ENCODE data around the gene TGFB1.
"Not testable (repeated sequence)": the region's sequence is repeated elsewhere in the genome, so short reads cannot be mapped to it uniquely, and the experiment has no call there.

The TGFB1 gene

GRCh38 chr19:41371541-41371940 is 17.8 kb upstream of the TGFB1 start:
- H3K4me3 ChIP-seq (ENCODE audit: low read depth, low read length) = no peak overlapping the region
- in situ Hi-C loops (cut with HindIII; ENCODE audit: low sequenced_read_pairs) = no loop called here
- DNase-seq (ENCODE audit: low read depth, low spot score) = no peak
- no peak for TF ChIP-seq CTCF (IDR thresholded peaks at IDR 0.05; ENCODE audit: low read depth, low read length)

- H3K4me3 ChIP-seq (ENCODE audit: low read depth, low read length); DNase-seq (ENCODE audit: low read depth, low spot score); in situ Hi-C loops (cut with HindIII; ENCODE audit: low sequenced_read_pairs): not testable (repeated sequence)
Measured at GRCh38 chr19:41371119-41371518, 17.4 kb upstream of the TGFB1 start.

- no peak for TF ChIP-seq CTCF (IDR thresholded peaks at IDR 0.05; ENCODE audit: low read depth, low read length)
- in situ Hi-C loops (cut with HindIII; ENCODE audit: low sequenced_read_pairs) = no loop called here
- DNase-seq (ENCODE audit: low read depth, low spot score) = no peak
- H3K4me3 ChIP-seq (ENCODE audit: low read depth, low read length) = no peak overlapping the region
Measured at GRCh38 chr19:41369769-41370168, 16.0 kb upstream of the TGFB1 start.

GRCh38 chr19:41367848-41368301 is 14.2 kb upstream of the TGFB1 start:
- no peak for TF ChIP-seq CTCF (IDR thresholded peaks at IDR 0.05; ENCODE audit: low read depth, low read length)
- no peak overlapping the region for H3K4me3 ChIP-seq (ENCODE audit: low read depth, low read length)
- in situ Hi-C loops (cut with HindIII; ENCODE audit: low sequenced_read_pairs) = no loop called here
- peak; percentile 93 for DNase-seq (ENCODE audit: low read depth, low spot score)

GRCh38 chr19:41366089-41366488 is 12.4 kb upstream of the TGFB1 start:
- DNase-seq (ENCODE audit: low read depth, low spot score) = no peak
- no peak overlapping the region for H3K4me3 ChIP-seq (ENCODE audit: low read depth, low read length)
- TF ChIP-seq CTCF (IDR thresholded peaks at IDR 0.05; ENCODE audit: low read depth, low read length) = no peak
- in situ Hi-C loops (cut with HindIII; ENCODE audit: low sequenced_read_pairs) = no loop called here

- peak overlapping the region; percentile 77 for H3K4me3 ChIP-seq (ENCODE audit: low read depth, low read length)
- TF ChIP-seq CTCF (IDR thresholded peaks at IDR 0.05; ENCODE audit: low read depth, low read length) = no peak
- DNase-seq (ENCODE audit: low read depth, low spot score) = no peak
- in situ Hi-C loops (cut with HindIII; ENCODE audit: low sequenced_read_pairs) = no loop called here
Measured at GRCh38 chr19:41364524-41365391, 11.0 kb upstream of the TGFB1 start.

GRCh38 chr19:41363753-41364523 is 10.2 kb upstream of the TGFB1 start, which contains the start of gene B9D2:
TSS of gene B9D2 (minus strand) at chr19:41364149. CDS start at chr19:41363519, 630 bp downstream.
- peak within 1 kb of the TSS; percentile 77 for H3K4me3 ChIP-seq (ENCODE audit: low read depth, low read length)
- peak; percentile 98 for DNase-seq (ENCODE audit: low read depth, low spot score)
- no peak for TF ChIP-seq CTCF (IDR thresholded peaks at IDR 0.05; ENCODE audit: low read depth, low read length)
- in situ Hi-C loops (cut with HindIII; ENCODE audit: low sequenced_read_pairs) = no loop called here

Data from astrocyte of the spinal cord (primary cell).